Right atrium auricular region (tissue), 2 donors: ENCODE data around the gene ALDH3B2. TPM values are rescaled to one million over a fixed set of nuclear protein-coding genes. Genes with fewer than 3 reads are reported as not detected.
A peak's percentile ranks its signal among the peaks of the same experiment; 100 is the strongest.

Experiments
- DNase-seq: peaks from one replicate; pipeline ENCODE4 v3.0.0-alpha.2; 2019; ENCODE audit warnings: low spot score
- H3K27ac ChIP-seq, 2 donors: fragments of 200-600 bp; sonication (generic); 1 replicate in 1 of 2; 2 replicates in 1 of 2; pipeline ENCODE4 v1.5.1; 2016 to 2019
- H3K27me3 ChIP-seq, 2 donors: fragments of 200-600 bp; sonication (generic); one replicate each; pipeline versions ENCODE4 v1.5.1 to v1.6.0; 2017 to 2019
- H3K36me3 ChIP-seq: fragments of 200-600 bp; sonication (generic); one replicate; pipeline ENCODE4 v1.5.1; 2016
- H3K4me1 ChIP-seq, 2 donors: fragments of 200-600 bp; sonication (generic); one replicate each; pipeline versions ENCODE4 v1.5.1 to v1.6.0; 2017 to 2019
- H3K4me3 ChIP-seq, 2 donors: fragments of 200-600 bp; sonication (generic); 1 replicate in 1 of 2; 2 replicates in 1 of 2; pipeline ENCODE4 v1.5.1; 2017 to 2019; ENCODE audit warnings: mild to moderate bottlenecking in 1 of 2, moderate library complexity in 1 of 2
- H3K9me3 ChIP-seq, 2 donors: fragments of 200-600 bp; sonication (generic); one replicate each; pipeline ENCODE4 v1.5.1; 2019
- CTCF ChIP-seq, 2 donors: fragments of 200-600 bp; sonication (generic); IDR thresholded peaks; one replicate each; pipeline ENCODE4 v1.5.1; 2019; ENCODE audit warnings: antibody characterized with exemption in 2 of 2
- total RNA-seq, 2 donors: library from RNA; depleted of rRNA; stranded (reverse); fragments of >200 nt; gene quantifications; one replicate each; pipeline ENCODE4 v1.1.0, GENCODE V29; 2016

ALDH3B2 gene
- total RNA-seq, 2 donors from 2014 or later = not detected

- Histone ChIP-seq H3K4me3 (no peak overlapping the region), H3K36me3 (no peaks in the 10 kb centered on the region), H3K9me3 (no peaks in the 10 kb centered on the region), H3K4me1 (no peaks in the 10 kb centered on the region), H3K27ac (no peak overlapping the region), H3K27me3 (no peaks in the 10 kb centered on the region)
- no peak for DNase-seq
- no peak for TF ChIP-seq CTCF (IDR thresholded peaks at IDR 0.05)
Measured at GRCh38 chr11:67697846-67698245, 23.4 kb upstream of the ALDH3B2 start.

- Histone ChIP-seq H3K4me1 (no peaks in the 10 kb centered on the region), H3K9me3 (no peaks in the 10 kb centered on the region), H3K36me3 (no peaks in the 10 kb centered on the region), H3K27me3 (no peaks in the 10 kb centered on the region), H3K27ac (no peak overlapping the region), H3K4me3 (no peak overlapping the region)
- DNase-seq = no peak
- TF ChIP-seq CTCF (IDR thresholded peaks at IDR 0.05) = no peak
Measured at GRCh38 chr11:67696998-67697397, 22.6 kb upstream of the ALDH3B2 start.

GRCh38 chr11:67695606-67696005 is 21.2 kb upstream of the ALDH3B2 start:
- no peaks in the 10 kb centered on the region for H3K36me3 ChIP-seq
- no peaks in the 10 kb centered on the region for H3K4me1 ChIP-seq
- H3K9me3 ChIP-seq = no peaks in the 10 kb centered on the region
- no peak for DNase-seq
- H3K27ac ChIP-seq = no peak overlapping the region
- H3K27me3 ChIP-seq = no peaks in the 10 kb centered on the region
- H3K4me3 ChIP-seq = no peak overlapping the region
- no peak for TF ChIP-seq CTCF (IDR thresholded peaks at IDR 0.05)

- Histone ChIP-seq H3K36me3 (no peaks in the 10 kb centered on the region), H3K9me3 (no peaks in the 10 kb centered on the region)
Measured at GRCh38 chr11:67694875-67695555, 20.6 kb upstream of the ALDH3B2 start.

GRCh38 chr11:67691149-67691548 is 16.7 kb upstream of the ALDH3B2 start:
- H3K4me3 ChIP-seq = no peak overlapping the region
- no peak for DNase-seq
- H3K9me3 ChIP-seq = no peaks in the 10 kb centered on the region
- TF ChIP-seq CTCF (IDR thresholded peaks at IDR 0.05) = peak in 1 of 2 donors; percentile 27
- H3K4me1 ChIP-seq = no peaks in the 10 kb centered on the region
- H3K27ac ChIP-seq = no peak overlapping the region
- H3K27me3 ChIP-seq = no peaks in the 10 kb centered on the region
- no peaks in the 10 kb centered on the region for H3K36me3 ChIP-seq

More at GRCh38 chr11:67694875-67695555, 20.6 kb upstream of the ALDH3B2 start:
- H3K27ac ChIP-seq = no peak overlapping the region
- DNase-seq = no peak
- H3K4me3 ChIP-seq = no peak overlapping the region
- H3K4me1 ChIP-seq = no peaks in the 10 kb centered on the region
- no peak for TF ChIP-seq CTCF (IDR thresholded peaks at IDR 0.05)
- H3K27me3 ChIP-seq = no peaks in the 10 kb centered on the region

GRCh38 chr11:67689178-67689577 is 14.8 kb upstream of the ALDH3B2 start:
- H3K36me3 ChIP-seq = no peaks in the 10 kb centered on the region
- no peak for TF ChIP-seq CTCF (IDR thresholded peaks at IDR 0.05)

More at GRCh38 chr11:67689178-67689577, 14.8 kb upstream of the ALDH3B2 start:
- Histone ChIP-seq H3K4me3 (no peak overlapping the region), H3K27ac (no peak overlapping the region), H3K27me3 (no peaks in the 10 kb centered on the region), H3K4me1 (no peaks in the 10 kb centered on the region), H3K9me3 (no peaks in the 10 kb centered on the region)
- DNase-seq = no peak
